Activated CD8-positive, alpha-beta T cell treated with anti-CD3 and anti-CD28 coated beads for 36 hours (primary cell): ENCODE results near the gene GHRH. TPM values are rescaled to one million over a fixed set of nuclear protein-coding genes. Genes with fewer than 3 reads are reported as not detected.

Experiments used
- ATAC-seq: fragments of 200-7000 bp; cut with Tn5 transposase; one replicate; pipeline ENCODE4 v1.10.0; 2021; ENCODE audit warnings: mild to moderate bottlenecking, moderate library complexity
- CTCF ChIA-PET: fragments of 350-600 bp; sonication (Branson Sonifier 250); formaldehyde crosslinking; loops from one replicate; lab custom pipeline; 2021; ENCODE audit warnings: antibody characterized with exemption; lab: Charles Lee
- POLR2A ChIA-PET: fragments of 350-600 bp; sonication (Branson Sonifier 250); formaldehyde crosslinking; loops from one replicate; lab custom pipeline; 2021; ENCODE audit warnings: antibody characterized with exemption; lab: Charles Lee
- DNase-seq: peaks from one replicate; pipeline ENCODE4 v3.0.0-alpha.2; 2020
- H3K27ac Mint-ChIP-seq: one replicate; pipeline ENCODE4 v1.8.0; 2021; ENCODE audit warnings: mild to moderate bottlenecking, mixed read lengths
- H3K27me3 Mint-ChIP-seq: one replicate; pipeline ENCODE4 v1.8.0; 2021; ENCODE audit warnings: mixed read lengths
- H3K36me3 Mint-ChIP-seq: one replicate; pipeline ENCODE4 v1.8.0; 2021; ENCODE audit warnings: low read depth, mixed read lengths
- H3K4me1 Mint-ChIP-seq: one replicate; pipeline ENCODE4 v1.8.0; 2021; ENCODE audit warnings: low read depth, mixed read lengths
- H3K4me3 Mint-ChIP-seq: one replicate; pipeline ENCODE4 v1.8.0; 2021; ENCODE audit warnings: mild to moderate bottlenecking, moderate library complexity, mixed read lengths
- H3K9me3 Mint-ChIP-seq: one replicate; pipeline ENCODE4 v1.8.0; 2021; ENCODE audit warnings: mixed read lengths
- intact Hi-C: fragments of 100-400 bp; cut with micrococcal nuclease; formaldehyde crosslinking; loops from one replicate; pipeline ENCODE4 v1.10.0; 2022
- total RNA-seq, 2 experiments: library from RNA; stranded (reverse); gene quantifications; one replicate each; pipeline ENCODE4 v1.2.3, GENCODE V29; 2021
- TF ChIP-seq, protein P1 (sequence below): fragments of 200-600 bp; IDR thresholded peaks from one replicate; pipeline ENCODE4 v1.8.0; 2022; ENCODE audit warnings: antibody characterized with exemption, mild to moderate bottlenecking

Gene GHRH
- total RNA-seq, 2 experiments from 2014 or later, result not detected

DNA sequence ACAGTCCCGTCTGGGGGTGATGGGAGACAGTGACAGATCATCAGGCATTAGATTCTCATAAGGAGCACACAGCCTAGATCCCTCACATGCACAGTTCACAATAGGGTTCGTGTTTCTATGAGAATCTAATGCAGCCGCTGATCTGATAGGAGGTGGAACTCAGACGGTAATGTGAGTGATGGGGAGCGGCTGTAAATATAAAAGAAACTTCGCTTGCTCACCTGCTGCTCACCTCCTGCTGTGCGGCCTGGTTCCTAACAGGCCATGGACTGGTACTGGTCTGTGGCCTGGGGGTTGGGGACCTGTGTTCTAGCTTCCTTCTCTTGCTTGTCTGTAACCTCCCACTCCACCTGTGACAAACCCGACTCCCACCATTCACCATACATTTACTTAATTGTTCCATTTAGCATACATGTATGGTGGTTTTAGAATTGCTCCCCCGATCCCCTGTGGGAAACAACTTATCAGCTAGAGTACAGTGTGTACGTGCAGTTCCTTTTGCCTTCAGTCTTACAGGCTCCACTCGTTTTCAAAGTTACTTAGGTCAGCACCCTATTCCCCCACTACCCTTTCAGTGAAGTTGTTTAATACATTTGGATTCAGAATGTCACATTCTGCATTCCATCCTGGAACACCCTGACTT is 31.8 kb upstream of the GHRH start:
- ChIA-PET POLR2A (no interaction called here), CTCF (interaction anchor here (0.9 to 1.6 kb wide), 4 partner anchors 9 to 241 kb away, joined by 3 to 4 read pairs (median 3); no protein-coding TSS in a partner anchor)
- no peak for DNase-seq
- ATAC-seq, result no peak
- Mint-ChIP-seq H3K36me3 (peaks cover 30% of the 10 kb centered on the region), H3K4me3 (no peak overlapping the region), H3K9me3 (peaks cover 5% of the 10 kb centered on the region), H3K27ac (no peak overlapping the region), H3K27me3 (no peaks in the 10 kb centered on the region), H3K4me1 (peaks cover 53% of the 10 kb centered on the region)
- intact Hi-C loops, result no loop called here
- TF ChIP-seq, protein P1, sequence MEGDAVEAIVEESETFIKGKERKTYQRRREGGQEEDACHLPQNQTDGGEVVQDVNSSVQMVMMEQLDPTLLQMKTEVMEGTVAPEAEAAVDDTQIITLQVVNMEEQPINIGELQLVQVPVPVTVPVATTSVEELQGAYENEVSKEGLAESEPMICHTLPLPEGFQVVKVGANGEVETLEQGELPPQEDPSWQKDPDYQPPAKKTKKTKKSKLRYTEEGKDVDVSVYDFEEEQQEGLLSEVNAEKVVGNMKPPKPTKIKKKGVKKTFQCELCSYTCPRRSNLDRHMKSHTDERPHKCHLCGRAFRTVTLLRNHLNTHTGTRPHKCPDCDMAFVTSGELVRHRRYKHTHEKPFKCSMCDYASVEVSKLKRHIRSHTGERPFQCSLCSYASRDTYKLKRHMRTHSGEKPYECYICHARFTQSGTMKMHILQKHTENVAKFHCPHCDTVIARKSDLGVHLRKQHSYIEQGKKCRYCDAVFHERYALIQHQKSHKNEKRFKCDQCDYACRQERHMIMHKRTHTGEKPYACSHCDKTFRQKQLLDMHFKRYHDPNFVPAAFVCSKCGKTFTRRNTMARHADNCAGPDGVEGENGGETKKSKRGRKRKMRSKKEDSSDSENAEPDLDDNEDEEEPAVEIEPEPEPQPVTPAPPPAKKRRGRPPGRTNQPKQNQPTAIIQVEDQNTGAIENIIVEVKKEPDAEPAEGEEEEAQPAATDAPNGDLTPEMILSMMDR, result no peak

DNA sequence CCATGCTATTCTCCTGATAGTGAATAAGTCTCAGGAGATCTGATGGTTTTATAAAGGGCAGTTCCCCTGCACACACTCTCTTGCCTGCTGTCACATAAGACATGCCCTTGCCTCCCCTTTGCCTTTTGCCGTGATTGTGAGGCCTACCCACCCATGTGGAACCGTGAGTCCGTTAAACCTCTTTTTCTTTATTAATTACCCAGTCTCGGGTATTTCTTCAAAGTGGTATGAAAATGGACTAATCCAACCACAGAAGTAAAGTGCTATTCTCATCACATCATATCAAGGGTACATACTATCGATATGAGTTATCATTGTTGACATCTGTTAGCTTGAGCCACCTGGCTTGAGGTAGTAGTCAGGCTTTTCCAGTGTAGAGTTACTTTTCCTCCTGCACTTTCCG is 30.1 kb upstream of the GHRH start:
- TF ChIP-seq, protein P1, result no peak
- H3K27ac Mint-ChIP-seq, result no peak overlapping the region
- CTCF ChIA-PET, result interaction anchor here (1.6 kb wide), 1 partner anchor 11 kb away, joined by 3 read pairs; no protein-coding TSS in a partner anchor

DNA sequence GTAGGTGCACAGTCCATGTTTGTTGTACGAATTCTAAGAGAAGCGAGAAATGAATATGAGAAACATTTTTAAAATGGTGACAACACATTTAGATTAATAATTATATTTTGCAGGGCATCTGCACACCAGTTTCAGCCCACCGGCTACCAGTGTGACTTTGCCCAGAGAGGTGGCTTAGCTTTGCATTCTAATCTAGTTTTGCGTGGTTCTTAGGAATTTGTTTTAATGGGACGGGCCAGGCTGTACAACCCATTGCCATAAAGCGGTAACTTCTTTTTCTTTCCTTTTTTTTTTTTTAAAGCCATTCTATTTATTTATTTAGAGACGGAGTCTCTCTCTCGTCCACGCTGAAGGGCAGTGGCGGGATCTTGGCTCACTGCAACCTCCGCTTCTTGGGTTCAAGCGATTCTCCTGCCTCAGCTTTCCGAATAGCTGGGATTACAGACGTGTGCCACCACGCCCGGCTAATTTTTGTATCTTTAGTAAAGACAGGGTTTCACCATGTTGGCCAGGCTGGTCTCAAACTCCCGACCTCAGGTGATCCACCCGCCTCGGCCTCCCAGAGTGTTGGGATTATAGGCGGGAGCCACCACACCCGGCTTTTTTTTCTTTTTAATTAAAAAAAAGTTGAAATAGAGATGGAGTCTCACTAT is 28.7 kb upstream of the GHRH start:
- Mint-ChIP-seq H3K9me3 (peaks cover 5% of the 10 kb centered on the region), H3K4me1 (peaks cover 37% of the 10 kb centered on the region), H3K27ac (peak overlapping the region; percentile 93), H3K27me3 (no peaks in the 10 kb centered on the region), H3K36me3 (peaks cover 25% of the 10 kb centered on the region), H3K4me3 (peak overlapping the region; percentile 81)
- TF ChIP-seq, protein P1, result no peak
- ChIA-PET CTCF (interaction anchor here (1.2 kb wide), 1 partner anchor 14 kb away, joined by 4 read pairs; no protein-coding TSS in a partner anchor), POLR2A (interaction anchor here (0.7 to 1.7 kb wide), 9 partner anchors 13 to 238 kb away, joined by 3 to 8 read pairs (median 3); partner anchors contain the start of genes BLCAP and RBL1)
- DNase-seq, result no peak
- no peak for ATAC-seq
- intact Hi-C loops, result no loop called here

More for the DNA sequence above, 30.1 kb upstream of the GHRH start:
- H3K4me1 Mint-ChIP-seq, result peaks cover 47% of the 10 kb centered on the region
- H3K9me3 Mint-ChIP-seq, result peaks cover 5% of the 10 kb centered on the region
- no peak overlapping the region for H3K4me3 Mint-ChIP-seq
- ATAC-seq (no peak), DNase-seq (no peak)
- no peaks in the 10 kb centered on the region for H3K27me3 Mint-ChIP-seq
- POLR2A ChIA-PET, result no interaction called here
- intact Hi-C loops, result no loop called here
- H3K36me3 Mint-ChIP-seq, result peaks cover 25% of the 10 kb centered on the region

DNA sequence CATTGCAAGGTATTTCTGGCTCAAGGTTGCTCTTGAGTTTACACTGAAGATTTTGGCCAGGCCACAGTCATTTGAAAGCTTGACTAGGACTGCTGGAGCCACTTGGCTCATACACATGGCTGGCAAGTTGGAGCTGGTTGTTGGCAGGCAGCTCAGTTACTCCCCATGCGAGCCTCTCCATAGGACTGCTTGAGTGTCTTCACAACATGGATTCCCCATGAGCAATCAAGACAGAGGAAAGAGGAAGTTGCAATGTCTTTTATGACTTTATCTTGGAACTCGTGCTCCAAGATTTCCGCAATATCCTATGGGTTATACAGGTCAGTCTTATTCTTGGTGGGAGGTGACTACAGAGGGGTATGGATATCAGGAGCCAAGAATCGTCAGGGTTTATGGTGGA is 26.5 kb upstream of the GHRH start:
- no peak for ATAC-seq
- intact Hi-C loops, result no loop called here
- Mint-ChIP-seq H3K36me3 (peaks cover 18% of the 10 kb centered on the region), H3K27ac (no peak overlapping the region), H3K27me3 (peaks cover 2% of the 10 kb centered on the region), H3K4me1 (peaks cover 21% of the 10 kb centered on the region), H3K9me3 (peaks cover 3% of the 10 kb centered on the region), H3K4me3 (peak overlapping the region; percentile 9)
- CTCF ChIA-PET, result interaction anchor here (1.6 kb wide), 1 partner anchor 110 kb away, joined by 5 read pairs; the partner anchor contains the start of genes MROH8 and RPN2
- POLR2A ChIA-PET, result interaction anchor here (0.7 kb wide), 1 partner anchor 50 kb away, joined by 3 read pairs; no protein-coding TSS in a partner anchor
- TF ChIP-seq, protein P1, result no peak
- no peak for DNase-seq
